NOMO-1 (cell line): ENCODE data around the gene CCDC7.
"Not testable (repeated sequence)": the region's sequence is repeated elsewhere in the genome, so short reads cannot be mapped to it uniquely, and the experiment has no call there.

Source experiments
- DNase-seq, 2 experiments: peaks; one replicate each; lab custom pipeline; 2025; ENCODE audit not compliant: unreplicated experiment in 2 of 2; lab: John Stamatoyannopoulos, UW

CCDC7 gene

GRCh38 chr10:32687116-32687515, 241.2 kb downstream of the CCDC7 start:
- DNase-seq = no peak

GRCh38 chr10:32687546-32687945, 241.6 kb downstream of the CCDC7 start:
- DNase-seq = no peak

GRCh38 chr10:32692174-32692573, 246.2 kb downstream of the CCDC7 start:
- DNase-seq = no peak

- DNase-seq = no peak
Observed at GRCh38 chr10:32693441-32693979, 247.6 kb downstream of the CCDC7 start.

DNA sequence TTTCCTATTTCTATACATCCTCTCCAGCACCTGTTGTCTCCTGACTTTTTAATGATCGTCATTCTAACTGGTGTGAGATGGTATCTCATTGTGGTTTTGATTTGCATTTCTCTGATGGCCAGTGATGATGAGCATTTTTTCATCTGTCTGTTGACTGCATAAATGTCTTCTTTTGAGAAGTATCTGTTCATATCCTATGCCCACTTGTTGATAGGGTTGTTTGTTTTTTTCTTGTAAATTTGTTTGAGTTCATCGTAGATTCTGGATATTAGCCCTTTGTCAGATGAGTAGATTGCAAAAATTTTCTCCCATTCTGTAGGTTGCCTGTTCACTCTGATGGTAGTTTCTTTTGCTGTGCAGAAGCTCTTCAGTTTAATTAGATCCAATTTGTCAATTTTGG, 253.7 kb downstream of the CCDC7 start:
- DNase-seq = not testable (repeated sequence)

GRCh38 chr10:32713560-32713959, 267.6 kb downstream of the CCDC7 start:
- DNase-seq = no peak

DNA sequence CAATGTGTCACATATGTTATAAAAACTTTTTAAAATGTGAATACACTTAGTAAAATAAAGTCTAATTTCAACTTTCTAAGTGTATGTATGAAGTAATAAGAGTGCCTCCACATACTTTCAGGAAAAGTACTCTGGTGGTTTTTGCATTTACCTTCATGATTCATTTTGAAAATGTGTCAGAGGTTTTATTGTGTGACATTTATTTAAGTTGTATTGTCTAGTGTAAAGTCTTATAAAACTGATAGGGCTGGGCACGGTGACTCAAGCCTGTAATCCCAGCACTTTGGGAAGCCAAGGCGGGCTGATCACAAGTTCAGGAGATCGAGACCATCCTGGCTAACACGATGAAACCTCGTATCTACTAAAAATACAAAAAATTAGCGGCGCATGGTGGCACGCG, 285.6 kb downstream of the CCDC7 start:
- DNase-seq = no peak

GRCh38 chr10:32738958-32739357, 293.0 kb downstream of the CCDC7 start:
- DNase-seq = no peak

DNA sequence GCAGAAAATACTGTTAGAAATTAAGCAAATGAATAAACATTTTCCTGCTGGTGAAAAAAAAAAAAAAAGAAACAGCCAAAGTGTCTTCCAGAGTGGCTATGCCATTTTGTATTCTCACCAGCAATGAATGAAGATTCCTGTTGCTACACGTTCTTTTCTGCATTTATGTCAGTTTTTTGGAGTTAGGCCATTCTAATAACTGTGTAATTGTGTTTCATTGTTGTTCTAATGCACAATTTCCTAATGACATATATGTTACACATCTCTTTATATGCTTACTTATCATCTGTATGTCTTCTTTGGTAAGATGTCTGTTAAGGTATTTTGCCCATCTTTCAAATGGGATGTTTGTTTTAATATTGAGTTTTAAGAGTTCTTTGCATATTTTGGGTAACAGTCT, 298.4 kb downstream of the CCDC7 start:
- no peak for DNase-seq

GRCh38 chr10:32746869-32747268, 300.9 kb downstream of the CCDC7 start:
- no peak for DNase-seq

GRCh38 chr10:32751582-32751981, 305.6 kb downstream of the CCDC7 start:
- DNase-seq = no peak

- not testable (repeated sequence) for DNase-seq
Observed at GRCh38 chr10:32754900-32755299, 309.0 kb downstream of the CCDC7 start.

- DNase-seq = no peak
Observed at GRCh38 chr10:32771217-32771616, 325.3 kb downstream of the CCDC7 start.

DNA sequence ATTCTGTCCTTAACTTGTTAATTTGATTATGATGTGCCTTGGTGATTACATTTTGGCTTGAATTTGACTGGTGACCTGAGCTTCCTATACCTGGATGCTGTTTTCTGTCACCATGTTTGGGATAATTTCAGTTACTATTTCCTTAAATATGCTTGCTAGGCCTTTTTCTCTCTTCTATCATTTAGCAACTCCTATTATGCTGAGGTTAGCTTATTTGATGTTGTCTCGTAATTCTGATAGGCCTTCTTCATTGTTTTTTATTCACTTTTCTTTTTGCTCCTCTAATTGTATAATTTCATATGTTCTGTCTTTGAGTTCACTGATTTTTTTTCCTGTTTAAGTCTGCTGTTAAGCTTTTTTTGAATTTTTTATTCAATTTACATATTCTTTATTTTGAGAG, 327.2 kb downstream of the CCDC7 start:
- DNase-seq = no peak

- no peak for DNase-seq
Observed at GRCh38 chr10:32786968-32787367, 341.0 kb downstream of the CCDC7 start.

- no peak for DNase-seq
Observed at GRCh38 chr10:32787690-32788284, 341.8 kb downstream of the CCDC7 start.

- no peak for DNase-seq
Observed at GRCh38 chr10:32788359-32788758, 342.4 kb downstream of the CCDC7 start.

DNA sequence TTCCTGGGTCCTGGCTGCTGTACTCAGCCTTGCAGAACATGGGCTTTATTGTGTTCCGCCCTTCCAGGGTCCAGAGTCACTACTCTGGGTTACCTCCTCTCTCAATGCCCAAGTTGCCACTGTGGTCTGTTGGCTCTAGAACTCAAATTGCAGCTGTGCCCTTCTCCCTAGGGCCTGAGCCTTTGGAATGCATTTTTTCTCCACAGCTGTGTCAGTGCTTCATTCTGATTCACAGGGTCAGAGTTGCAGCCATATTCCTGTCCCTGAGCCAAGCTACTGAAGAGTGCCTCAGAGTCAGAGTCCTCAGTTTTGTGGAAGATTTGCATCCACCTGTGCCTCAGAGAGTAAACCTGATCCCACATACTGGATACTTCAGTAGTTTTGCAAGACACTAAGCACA, 344.5 kb downstream of the CCDC7 start:
- no peak for DNase-seq

GRCh38 chr10:32793033-32793432, 347.1 kb downstream of the CCDC7 start:
- DNase-seq = no peak

- DNase-seq = peak; percentile 8 to 10
Observed at GRCh38 chr10:32795598-32796183, 349.8 kb downstream of the CCDC7 start.

- DNase-seq = not testable (repeated sequence)
Observed at GRCh38 chr10:32797393-32797792, 351.5 kb downstream of the CCDC7 start.

GRCh38 chr10:32846974-32847373, 401.0 kb downstream of the CCDC7 start:
- no peak for DNase-seq

DNA sequence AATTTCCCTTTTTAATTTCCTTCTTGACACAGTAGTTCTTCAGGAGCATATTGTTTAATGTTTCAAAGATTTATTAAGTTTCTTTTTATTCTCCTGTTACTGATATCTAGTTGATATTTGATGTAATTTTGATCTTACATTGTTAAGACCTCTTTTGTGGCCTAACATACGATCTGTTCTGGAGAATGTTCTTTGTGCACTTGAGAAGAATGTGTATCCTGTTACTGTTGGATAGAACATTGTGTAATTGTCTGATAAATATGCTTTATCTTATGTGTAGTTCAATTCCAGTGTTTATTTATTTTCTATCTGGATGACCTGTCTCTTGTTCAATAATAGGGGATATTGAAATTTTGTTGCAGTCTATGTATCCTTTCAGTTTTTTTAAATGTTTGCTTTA, 405.4 kb downstream of the CCDC7 start:
- no peak for DNase-seq
